Measurements from ENCODE around the gene CD40LG.

Gene CD40LG

GRCh38 chrX:136652822-136653723 lies 5.1 kb downstream of the CD40LG start:
- DNase-seq, result no peak

GRCh38 chrX:136656361-136656964 lies 8.5 kb downstream of the CD40LG start:
- no peak for DNase-seq

- no peak for DNase-seq
Observed at GRCh38 chrX:136658151-136658550, 10.2 kb downstream of the CD40LG start.

- no peak for DNase-seq
Observed at GRCh38 chrX:136659174-136659573, 11.2 kb downstream of the CD40LG start.

- no peak for DNase-seq
Observed at GRCh38 chrX:136660896-136661295, 12.9 kb downstream of the CD40LG start.

GRCh38 chrX:136662104-136662503 lies 14.1 kb downstream of the CD40LG start:
- DNase-seq, result no peak

- no peak for DNase-seq
Observed at GRCh38 chrX:136662976-136663375, 15.0 kb downstream of the CD40LG start.

- no peak for DNase-seq
Observed at GRCh38 chrX:136665258-136665900, 17.4 kb downstream of the CD40LG start.

- no peak for DNase-seq
Observed at GRCh38 chrX:136666088-136666487, 18.1 kb downstream of the CD40LG start.

- no peak for DNase-seq
Observed at GRCh38 chrX:136667446-136668168, 19.6 kb downstream of the CD40LG start.

- DNase-seq, result no peak
Observed at GRCh38 chrX:136671006-136671610, 23.1 kb downstream of the CD40LG start.

GRCh38 chrX:136674270-136674985 lies 26.5 kb downstream of the CD40LG start:
- DNase-seq, result no peak

- no peak for DNase-seq
Observed at GRCh38 chrX:136679531-136679930, 31.6 kb downstream of the CD40LG start.

GRCh38 chrX:136684120-136684519 lies 36.2 kb downstream of the CD40LG start:
- no peak for DNase-seq

GRCh38 chrX:136687457-136687856 lies 39.5 kb downstream of the CD40LG start:
- DNase-seq, result no peak

- DNase-seq, result no peak
Observed at GRCh38 chrX:136689436-136689835, 41.5 kb downstream of the CD40LG start.

- no peak for DNase-seq
Observed at GRCh38 chrX:136691028-136691809, 43.3 kb downstream of the CD40LG start.

GRCh38 chrX:136692271-136692670 lies 44.3 kb downstream of the CD40LG start:
- DNase-seq, result no peak

- DNase-seq, result peak; percentile 30
Observed at GRCh38 chrX:136694431-136695087, 46.6 kb downstream of the CD40LG start.

- DNase-seq, result no peak
Observed at GRCh38 chrX:136697156-136697555, 49.2 kb downstream of the CD40LG start.

GRCh38 chrX:136708348-136708747 lies 60.4 kb downstream of the CD40LG start:
- no peak for DNase-seq
